ENCODE results near the gene IDH3G. TPM values are rescaled to one million over a fixed set of nuclear protein-coding genes. Genes with fewer than 3 reads are reported as not detected.

IDH3G gene
- 10 to 100 TPM; 34.9 to 81.0 (median 51.6) TPM for polyA plus RNA-seq

DNA sequence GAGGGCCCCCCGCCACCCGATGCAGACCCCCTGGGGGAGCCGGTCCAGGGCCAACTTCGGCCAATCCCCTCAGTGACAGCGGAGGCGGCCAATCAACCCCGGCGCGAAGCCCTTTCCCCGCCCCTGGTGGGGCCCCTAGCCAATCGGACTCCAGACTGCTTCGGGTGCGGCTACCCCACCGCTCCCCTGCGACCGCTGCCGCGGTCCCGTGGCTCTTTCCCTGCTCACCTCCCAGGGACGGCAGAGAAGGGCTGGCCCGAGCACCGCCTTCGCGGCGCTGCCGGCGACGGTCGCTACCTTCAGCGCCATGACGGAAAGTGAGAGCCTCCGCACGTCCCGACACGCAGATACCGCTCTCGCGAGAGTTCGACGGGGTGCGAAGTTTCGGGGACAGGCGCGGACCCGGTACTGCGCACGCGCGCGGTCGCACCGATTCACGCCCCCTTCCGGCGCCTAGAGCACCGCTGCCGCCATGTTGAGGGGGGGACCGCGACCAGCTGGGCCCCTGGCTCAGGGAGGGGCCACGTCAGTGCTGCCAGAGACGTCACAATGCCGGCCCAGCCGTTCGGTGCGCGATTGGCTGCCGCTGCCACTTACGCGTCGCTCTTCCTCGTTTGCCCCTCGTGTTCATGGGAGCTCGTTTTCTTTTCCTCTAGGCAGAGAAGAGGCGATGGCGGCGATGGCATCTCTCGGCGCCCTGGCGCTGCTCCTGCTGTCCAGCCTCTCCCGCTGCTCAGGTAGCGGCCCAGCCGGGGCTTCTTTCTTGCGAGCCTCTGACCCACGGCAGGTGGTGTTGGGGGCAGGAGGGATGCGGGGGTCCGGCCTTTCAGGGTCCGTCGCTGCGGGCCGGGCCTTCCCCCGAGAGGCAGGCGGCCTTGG lies at the start of gene IDH3G, which contains the start of gene SSR4:
Gene IDH3G, minus strand, starts transcription at position 358 of the 879 bp plus-strand sequence. Its CDS starts 49 bp downstream, at position 309.
Gene SSR4, plus strand, starts transcription at position 651 of the 879 bp plus-strand sequence. Its CDS starts 20 bp downstream, at position 671.
- H3K27ac ChIP-seq (ENCODE audit: low read depth, low read length): peak within 1 kb of the TSS; percentile 19
- WGBS, 3 donors: 1 to 23% (median 1%) methylated on average over 32 to 91 of the region's 92 CpGs

DNA sequence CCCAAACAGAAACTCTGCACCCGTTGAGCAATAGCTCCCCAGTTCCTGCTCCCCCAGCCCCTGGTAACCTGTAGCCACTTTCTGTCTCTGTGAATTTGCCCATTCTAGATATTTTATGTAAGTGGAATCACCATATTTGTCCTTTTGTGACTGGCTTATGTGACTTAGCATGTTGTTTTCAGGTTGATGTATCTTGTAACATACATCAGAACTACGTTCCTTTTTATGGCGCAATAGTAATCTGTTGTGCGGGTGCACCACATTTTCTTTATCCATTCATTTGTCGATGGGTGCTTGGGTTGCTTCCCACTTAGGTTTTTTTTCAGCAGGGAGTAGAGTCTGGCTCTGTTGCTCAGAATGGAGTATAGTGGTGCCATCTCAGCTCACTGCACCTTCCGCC lies 42.7 kb upstream of the IDH3G start:
- WGBS, 3 donors: 82 to 91% (median 88%) methylated on average over 6 of the region's 6 CpGs
- H3K27ac ChIP-seq (ENCODE audit: low read depth, low read length): no peak overlapping the region

DNA sequence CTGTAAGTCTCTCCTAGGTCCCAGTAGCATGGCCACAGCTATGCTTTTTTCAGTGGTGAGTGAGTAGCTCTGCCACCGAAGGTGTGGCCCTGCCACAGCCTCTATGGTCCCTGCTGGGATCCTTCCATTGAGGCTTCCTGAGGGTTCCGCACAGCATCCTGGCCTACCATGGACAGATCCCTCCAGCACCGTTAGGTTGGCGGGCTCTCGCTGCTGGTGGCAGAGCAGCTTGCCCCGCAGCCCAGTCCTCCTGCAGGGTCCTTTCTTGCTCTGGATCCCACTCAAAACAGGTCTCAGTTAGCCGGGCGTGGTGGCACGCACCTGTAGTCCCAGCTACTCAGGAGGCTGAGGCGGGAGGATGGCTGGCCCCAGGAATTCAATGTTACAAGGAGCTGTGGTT lies 38.6 kb upstream of the IDH3G start:
- 78 to 96% (median 92%) methylated on average over 9 to 10 of the region's 10 CpGs for WGBS, 3 donors

DNA sequence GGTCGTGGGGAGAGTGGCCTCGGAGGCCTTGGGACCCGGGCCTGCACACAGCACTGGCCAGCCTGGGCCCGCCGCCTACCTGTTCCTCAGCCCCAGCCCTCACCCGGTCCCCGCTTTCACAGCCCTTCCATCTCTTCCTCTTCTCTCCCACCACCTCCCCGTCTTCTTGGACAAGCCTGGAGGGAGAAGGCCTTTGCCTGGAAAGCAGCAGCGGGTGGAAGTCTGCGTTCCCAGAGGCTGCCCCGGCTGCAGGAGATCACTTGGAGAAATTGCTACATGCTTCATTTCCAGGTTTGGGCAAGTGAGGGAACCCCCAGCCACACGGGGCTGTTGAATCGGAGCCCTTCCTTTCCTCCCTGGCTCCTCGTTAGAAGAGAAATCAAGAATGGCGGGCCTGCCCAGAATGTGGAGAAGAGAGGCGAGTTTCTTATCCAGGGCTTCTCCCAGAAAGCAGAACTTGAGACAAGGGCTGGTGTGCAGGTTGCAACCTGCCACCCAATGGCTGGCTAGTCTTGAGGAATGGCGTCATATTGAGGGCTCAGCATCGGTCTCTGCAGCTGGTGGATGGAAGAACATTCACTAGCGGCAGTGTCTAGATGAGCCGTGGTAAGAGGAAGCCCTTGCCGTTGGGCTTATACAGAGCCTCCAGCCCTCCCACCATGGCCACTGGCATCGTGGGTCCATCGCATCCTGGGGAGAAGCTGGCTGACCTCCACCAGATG lies 37.4 kb upstream of the IDH3G start:
- WGBS, 3 donors: 62 to 75% (median 65%) methylated on average over 10 to 23 of the region's 23 CpGs
- H3K27ac ChIP-seq (ENCODE audit: low read depth, low read length): no peak overlapping the region

More for the DNA sequence above, 38.6 kb upstream of the IDH3G start:
- no peak overlapping the region for H3K27ac ChIP-seq (ENCODE audit: low read depth, low read length)

DNA sequence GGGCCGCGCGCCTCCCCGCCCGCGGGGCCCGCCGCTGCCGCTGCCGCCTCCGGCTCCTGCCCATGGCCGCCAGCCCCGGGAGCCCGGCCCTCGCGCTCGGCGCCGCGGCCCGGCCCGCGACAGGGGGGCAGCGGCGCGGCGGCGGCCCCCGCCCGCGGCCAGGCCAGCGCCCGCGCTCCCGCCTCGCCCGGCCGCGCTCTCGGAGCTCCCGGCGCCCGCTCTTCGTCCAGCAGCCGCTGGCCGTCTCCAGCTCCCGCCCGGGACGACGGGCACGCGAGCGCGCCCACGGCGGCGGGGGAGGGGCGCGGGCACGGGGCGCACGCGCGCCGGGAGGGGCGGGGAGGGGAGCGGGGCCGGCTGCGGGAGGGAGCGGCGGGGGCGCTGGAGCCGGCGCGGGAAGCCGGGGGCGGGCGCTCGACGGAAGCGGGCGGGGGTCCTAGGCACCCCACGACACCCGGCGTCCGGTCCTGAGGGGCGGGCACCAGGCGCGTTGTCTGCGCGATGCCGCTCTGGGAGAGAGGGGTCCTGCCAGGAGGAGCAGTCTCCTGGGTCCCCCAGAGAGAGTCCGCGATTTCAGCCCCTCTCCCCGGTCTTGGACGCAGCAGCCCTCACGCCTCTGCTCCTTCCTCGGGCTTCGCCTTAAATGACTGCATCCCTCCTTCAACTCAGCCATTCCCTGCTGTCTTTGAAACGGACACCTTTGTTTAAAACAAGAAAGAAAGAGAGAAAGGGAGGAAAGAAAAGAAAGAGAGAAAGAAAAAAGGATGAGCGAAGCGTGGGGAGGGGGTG lies 36.7 kb upstream of the IDH3G start:
- 3 to 27% (median 6%) methylated on average over 10 to 76 of the region's 102 CpGs for WGBS, 3 donors
- no peak overlapping the region for H3K27ac ChIP-seq (ENCODE audit: low read depth, low read length)

DNA sequence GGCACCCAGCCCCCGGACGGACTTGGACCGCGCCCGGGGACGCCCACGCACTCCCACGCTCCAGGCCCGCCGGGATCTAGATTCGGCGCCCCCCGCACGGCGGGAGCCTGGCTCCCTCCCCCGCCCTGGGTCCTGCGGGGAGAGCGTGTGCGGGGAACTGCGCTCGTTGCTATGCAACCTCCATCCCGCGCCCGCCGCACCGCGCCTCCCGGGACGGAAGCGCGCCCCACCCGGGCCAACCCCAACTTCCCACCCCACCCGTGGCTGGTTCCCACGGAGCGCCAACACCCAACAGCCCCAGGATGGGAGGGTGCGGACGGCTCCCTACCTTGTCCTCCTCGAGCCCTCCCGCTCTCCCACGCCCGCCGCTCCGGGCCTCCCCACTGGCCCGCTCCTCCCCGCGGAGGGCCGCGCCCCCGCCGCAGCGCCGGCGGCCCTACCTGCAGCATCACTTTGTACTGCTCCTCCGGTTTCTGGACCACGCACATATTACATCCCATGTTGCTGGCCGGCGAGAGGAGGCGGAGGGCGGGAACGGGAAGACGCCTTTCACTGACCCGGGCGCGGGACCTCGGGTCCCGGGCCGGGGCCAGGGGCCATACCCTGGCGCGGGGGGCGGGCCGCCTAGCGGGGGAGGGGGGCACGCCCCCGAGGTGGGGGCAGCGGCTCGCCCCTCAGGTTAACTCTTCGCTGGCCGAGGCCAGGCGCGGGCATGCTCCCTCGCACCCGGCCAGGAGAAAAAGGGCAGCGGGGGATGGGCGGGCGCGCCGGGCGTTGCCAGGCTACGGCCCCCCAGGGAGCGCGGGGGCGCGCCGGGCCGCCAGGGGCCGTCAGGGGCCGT lies 35.8 kb upstream of the IDH3G start, which contains the start of gene PDZD4:
Gene PDZD4, minus strand, starts transcription at position 746 of the 841 bp plus-strand sequence. Its CDS starts 246 bp downstream, at position 500.
- 0 to 19% (median 2%) methylated on average over 3 to 87 of the region's 97 CpGs for WGBS, 3 donors
- H3K27ac ChIP-seq (ENCODE audit: low read depth, low read length): no peak within 1 kb of the TSS

DNA sequence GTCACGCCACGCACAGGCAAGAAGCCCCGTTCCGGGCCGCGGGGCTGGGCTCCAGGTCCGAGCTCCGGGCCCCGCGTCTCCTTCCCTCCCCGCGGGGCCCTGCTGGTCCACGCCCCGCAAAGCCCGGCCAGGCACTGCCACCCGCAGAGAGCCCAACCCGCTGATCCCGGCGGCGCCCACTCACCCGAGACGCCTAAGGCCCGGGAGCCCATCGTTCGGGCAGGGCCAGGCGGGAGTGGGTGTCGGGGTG lies 35.3 kb upstream of the IDH3G start:
- H3K27ac ChIP-seq (ENCODE audit: low read depth, low read length): no peak overlapping the region
- WGBS, 3 donors: 2 to 35% (median 3%) methylated on average over 7 to 26 of the region's 27 CpGs

DNA sequence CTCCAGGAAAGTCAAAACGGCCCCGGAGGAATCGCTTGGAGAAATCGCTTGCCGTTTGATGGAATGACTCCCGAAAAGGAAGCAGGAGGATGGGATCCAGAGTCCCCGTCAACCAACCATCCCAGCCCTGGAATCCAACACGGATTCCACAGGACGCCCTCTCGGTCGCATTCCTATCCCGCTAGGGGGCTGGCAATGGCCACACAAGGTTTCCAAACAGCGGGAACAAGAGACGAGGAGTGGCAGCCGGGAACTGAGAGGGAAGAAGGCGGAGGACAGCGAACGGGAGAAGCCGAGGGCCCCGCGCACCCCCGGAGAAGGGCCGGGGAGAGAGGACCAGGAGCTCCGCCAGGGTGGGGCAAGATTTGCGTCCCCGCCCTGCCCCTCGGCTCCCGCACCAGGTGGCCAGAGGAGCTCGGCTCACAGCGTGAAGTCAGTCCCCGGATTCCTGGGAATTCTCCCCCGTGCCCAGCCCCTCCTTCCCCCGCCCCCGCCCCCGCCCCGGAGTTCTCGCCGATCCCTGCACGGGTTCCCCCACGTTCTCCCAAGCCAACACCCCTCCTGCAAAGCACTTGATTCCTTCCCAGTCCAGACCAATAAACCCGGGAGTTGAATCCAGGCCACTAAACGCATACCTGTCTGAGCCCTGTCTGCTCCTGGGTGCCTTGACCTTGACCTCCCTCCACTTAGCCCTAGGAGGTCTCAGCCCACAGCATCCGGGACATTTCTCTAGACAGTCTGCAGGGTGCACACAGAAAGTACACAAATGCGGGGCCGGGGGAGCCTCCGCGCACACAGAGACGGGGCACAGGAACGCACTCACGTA lies 34.8 kb upstream of the IDH3G start:
- 8 to 23% (median 11%) methylated on average over 22 to 45 of the region's 50 CpGs for WGBS, 3 donors
- H3K27ac ChIP-seq (ENCODE audit: low read depth, low read length): no peak overlapping the region

DNA sequence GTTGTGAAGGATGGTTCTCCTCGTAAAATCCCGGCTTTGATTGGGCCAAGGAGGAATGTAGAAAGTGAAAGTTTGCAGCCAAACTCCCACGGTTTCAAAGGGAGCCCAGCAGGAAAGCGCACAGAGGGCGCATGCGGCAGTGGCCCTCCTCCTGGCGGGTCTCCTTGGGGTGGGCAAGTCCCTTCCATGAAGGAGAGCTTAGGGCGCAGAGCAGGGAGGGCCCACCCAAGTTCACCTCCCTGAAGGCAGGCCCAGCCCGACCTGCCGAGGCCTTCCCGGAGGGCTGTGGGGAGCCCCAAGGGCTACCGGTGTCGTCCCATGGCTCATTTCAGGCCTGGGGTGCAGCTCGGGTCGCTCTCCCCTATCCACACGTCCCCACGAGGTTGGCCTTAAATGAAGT lies 34.1 kb upstream of the IDH3G start:
- H3K27ac ChIP-seq (ENCODE audit: low read depth, low read length): no peak overlapping the region
- 29 to 56% (median 39%) methylated on average over 13 to 17 of the region's 17 CpGs for WGBS, 3 donors

DNA sequence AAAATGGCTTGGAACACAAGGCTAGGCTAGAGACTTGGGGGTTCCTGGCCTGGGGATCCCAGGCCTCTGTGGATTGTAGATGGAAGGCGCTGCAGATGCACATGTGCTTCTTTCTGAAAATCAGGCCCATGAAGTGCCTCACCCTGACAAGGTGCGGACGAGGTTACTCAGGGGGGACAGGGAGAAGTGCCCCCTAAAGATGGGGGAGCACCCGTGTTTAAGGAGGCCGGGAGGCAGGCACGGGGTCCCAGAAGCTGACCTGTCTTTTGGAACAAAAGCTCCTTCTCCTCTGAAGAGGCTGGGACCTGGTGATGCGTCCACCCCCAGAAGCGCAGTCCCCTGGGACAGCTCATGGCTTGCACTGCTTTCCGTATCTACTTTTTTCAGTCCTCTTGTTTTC lies 33.7 kb upstream of the IDH3G start:
- no peak overlapping the region for H3K27ac ChIP-seq (ENCODE audit: low read depth, low read length)
- 74 to 96% (median 77%) methylated on average over 4 to 9 of the region's 9 CpGs for WGBS, 3 donors

DNA sequence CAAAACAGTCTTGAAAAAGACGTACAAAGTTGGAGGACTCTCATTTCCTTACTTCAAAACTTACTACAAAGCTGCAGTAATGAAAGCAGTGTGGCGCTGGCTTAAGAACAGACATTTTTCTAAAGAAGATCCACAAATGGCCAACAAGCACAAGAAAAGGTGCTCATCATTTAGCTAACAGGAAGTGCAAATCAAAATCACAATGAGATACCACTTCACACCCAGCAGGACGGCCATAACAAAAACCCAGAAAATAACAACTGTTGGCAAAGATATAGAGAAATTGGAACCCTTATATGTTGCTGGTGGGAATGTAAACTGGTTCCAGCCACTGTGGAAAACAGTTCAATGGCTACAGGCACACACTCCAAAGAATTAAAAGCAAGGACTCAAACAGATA lies 32.8 kb upstream of the IDH3G start:
- H3K27ac ChIP-seq (ENCODE audit: low read depth, low read length): no peak overlapping the region
- WGBS, 3 donors: 64 to 80% (median 80%) methylated on average over 3 of the region's 3 CpGs

DNA sequence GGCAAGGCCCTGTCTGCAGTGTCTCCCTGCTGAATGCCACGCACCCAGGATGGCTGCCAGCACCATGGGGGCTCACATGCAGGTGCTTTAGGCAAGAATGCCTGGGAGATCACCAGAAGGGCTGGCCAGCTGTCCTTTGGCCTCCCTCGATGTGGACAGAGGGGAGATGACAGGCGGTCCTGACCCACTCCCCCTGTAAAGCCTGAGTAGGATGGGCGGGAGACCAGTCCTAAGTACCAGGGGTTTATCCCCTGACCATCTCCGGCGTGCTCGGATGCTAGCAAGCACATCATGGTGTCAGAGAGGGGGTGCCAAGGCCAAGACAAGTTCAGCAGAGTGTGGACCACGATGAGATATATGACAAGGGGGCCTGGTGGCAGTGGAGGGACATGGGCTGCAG lies 30.9 kb upstream of the IDH3G start:
- no peak overlapping the region for H3K27ac ChIP-seq (ENCODE audit: low read depth, low read length)
- WGBS, 3 donors: 83 to 86% (median 85%) methylated on average over 7 to 8 of the region's 8 CpGs

DNA sequence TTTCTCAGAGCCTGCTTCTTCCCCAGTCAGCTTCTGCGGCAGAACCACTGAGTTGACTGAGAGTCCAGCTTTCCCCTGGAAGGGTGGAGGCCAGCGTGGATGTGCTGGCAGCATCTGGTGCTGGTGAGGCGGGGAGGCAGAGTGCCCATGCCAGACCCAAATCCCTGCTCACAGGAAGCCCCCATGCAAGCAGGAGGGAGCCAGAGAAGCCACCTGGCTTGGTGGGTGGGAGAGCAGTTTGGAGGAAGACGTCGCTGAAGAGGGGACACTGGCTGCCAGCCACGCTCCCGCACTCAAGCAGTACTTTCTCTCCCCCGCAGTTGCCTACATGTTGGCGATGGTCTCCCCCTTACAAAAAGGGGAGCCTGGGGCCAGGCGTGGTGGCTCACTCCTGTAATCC lies 30.2 kb upstream of the IDH3G start:
- H3K27ac ChIP-seq (ENCODE audit: low read depth, low read length): no peak overlapping the region
- 78 to 91% (median 85%) methylated on average over 10 of the region's 10 CpGs for WGBS, 3 donors

DNA sequence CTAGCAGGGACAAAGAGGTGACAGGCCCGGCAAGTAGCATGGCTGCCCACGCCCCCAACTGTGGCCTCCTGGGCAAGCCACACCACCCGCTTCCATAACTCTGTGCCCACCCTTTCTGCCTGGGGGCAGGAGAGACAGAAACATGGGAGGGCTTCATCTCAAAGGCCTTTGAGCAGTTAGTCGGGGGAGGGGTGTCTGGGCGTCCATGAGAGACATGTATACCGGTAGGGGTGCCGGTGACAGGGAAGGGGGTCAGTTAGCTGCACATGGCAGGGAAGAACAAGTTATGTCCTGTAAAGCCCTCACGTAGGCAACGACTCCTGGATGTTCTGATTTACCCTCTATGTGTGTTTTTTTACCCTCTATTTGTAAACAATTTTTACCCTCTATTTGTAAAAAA lies 26.9 kb upstream of the IDH3G start:
- 79 to 94% (median 88%) methylated on average over 8 to 9 of the region's 9 CpGs for WGBS, 3 donors
- no peak overlapping the region for H3K27ac ChIP-seq (ENCODE audit: low read depth, low read length)

DNA sequence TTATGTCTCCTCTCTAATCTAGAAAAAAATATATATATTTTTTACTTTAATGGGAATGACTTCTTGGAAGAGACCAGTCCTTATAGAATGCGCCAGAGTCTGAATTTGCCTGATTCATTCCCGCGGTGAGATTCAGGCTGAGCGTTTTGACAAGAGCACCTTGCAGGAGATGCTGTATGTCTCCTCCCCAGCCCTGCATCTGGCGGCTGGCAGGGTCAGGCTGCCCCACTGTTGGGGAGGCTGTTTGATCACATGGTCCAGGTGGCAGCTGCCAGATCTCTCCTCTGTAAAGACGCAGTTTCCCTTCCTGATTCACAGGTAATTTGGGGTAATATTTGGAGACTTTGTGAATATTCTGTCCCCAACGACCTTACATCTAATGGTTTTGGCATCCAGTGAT lies 26.4 kb upstream of the IDH3G start:
- H3K27ac ChIP-seq (ENCODE audit: low read depth, low read length): no peak overlapping the region
- 72 to 85% (median 80%) methylated on average over 7 of the region's 7 CpGs for WGBS, 3 donors

DNA sequence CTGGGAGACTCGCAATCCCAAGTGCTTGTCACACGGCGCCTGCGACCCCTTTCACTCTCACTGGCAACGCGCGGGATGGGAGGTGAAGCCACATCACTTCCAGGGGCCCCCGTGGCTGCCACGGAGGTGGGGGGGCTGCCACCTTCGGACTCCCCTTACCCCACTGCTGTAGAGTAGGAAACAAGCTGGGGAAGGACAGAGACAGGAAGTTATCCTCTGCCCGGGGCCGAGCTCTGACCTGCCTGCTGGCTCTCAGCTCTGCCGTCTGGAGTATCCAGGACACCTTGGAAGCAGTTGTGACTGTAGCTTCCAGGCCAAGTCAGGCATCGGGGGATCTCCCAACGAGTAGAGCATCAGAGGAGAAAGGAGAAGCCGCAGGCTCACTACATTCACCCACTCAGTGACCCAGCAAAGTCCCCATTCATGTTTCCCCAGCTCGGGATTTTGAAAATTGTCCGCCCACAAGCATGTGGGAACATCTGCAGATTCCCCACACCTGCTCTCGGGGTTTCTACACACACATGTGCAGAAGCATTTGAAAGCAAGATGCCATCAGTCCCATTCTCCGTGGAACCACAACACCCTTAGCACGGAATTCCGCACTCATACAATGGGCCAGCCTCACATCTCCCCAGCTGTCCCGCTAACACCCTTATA lies 25.3 kb upstream of the IDH3G start:
- WGBS, 3 donors: 27 to 45% (median 33%) methylated on average over 19 to 23 of the region's 23 CpGs
- H3K27ac ChIP-seq (ENCODE audit: low read depth, low read length): no peak overlapping the region
